Brain microvascular endothelial cell (primary cell): Measurements from ENCODE around the gene RGS9BP.
"Not testable (repeated sequence)": the region's sequence is repeated elsewhere in the genome, so short reads cannot be mapped to it uniquely, and the experiment has no call there.

Experiments
- DNase-seq: peaks from one replicate; pipeline ENCODE4 v3.0.0-alpha.2; 2020
- H3K27ac ChIP-seq: fragments of 250-450 bp; sonication (Bioruptor Pico); 2 replicates; pipeline ENCODE4 v1.5.1; 2020; ENCODE audit warnings: mild to moderate bottlenecking, moderate library complexity
- H3K27me3 ChIP-seq: fragments of 250-450 bp; sonication (Bioruptor Pico); replicated peaks from 2 replicates; pipeline ENCODE4 v1.5.1; 2020; ENCODE audit warnings: mild to moderate bottlenecking
- H3K36me3 ChIP-seq: fragments of 250-450 bp; sonication (Bioruptor Pico); replicated peaks from 2 replicates; pipeline ENCODE4 v1.5.1; 2020; ENCODE audit warnings: mild to moderate bottlenecking
- H3K4me3 ChIP-seq: 2 replicates; pipeline ENCODE4 v1.5.1; 2011; ENCODE audit warnings: low read depth, mild to moderate bottlenecking, control low read depth, low read length, moderate library complexity
- in situ Hi-C: cut with HindIII; loops from 2 replicates; pipeline ENCODE4 v1.10.0; 2017; ENCODE audit warnings: low sequenced_read_pairs, low pct_ligation_motif_present
- TF ChIP-seq, protein P1 (sequence below): IDR thresholded peaks from 2 replicates; pipeline ENCODE4 v1.5.1; 2011; ENCODE audit warnings: low read depth, mild to moderate bottlenecking, moderate library complexity, low read length, control low read depth, inconsistent platforms; ENCODE audit errors: missing control alignments

RGS9BP gene

DNA sequence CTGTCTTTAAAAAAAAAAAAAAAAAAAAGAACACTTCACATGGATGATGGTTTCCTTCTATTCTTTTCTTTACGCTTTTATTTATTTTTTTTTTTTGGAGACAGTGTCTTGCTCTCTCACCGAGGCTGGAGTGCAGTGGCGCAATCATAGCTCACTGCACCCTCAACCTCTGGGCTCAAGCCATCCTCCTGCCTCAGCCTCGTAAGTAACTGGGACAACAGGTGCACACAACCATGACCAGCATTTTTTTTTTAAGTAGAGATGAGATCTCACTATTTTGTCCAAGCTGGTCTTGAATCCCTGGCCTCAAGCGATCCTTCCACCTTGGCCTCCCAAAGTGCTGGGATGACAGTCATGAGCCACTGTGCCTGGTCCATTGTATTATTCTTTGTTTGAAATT is 25.0 kb upstream of the RGS9BP start:
- Histone ChIP-seq H3K27ac (no peak overlapping the region), H3K36me3 (peaks cover 23% of the 10 kb centered on the region), H3K4me3 (no peak overlapping the region), H3K27me3 (no peaks in the 10 kb centered on the region)
- DNase-seq = no peak
- in situ Hi-C loops = no loop called here
- TF ChIP-seq, protein P1, sequence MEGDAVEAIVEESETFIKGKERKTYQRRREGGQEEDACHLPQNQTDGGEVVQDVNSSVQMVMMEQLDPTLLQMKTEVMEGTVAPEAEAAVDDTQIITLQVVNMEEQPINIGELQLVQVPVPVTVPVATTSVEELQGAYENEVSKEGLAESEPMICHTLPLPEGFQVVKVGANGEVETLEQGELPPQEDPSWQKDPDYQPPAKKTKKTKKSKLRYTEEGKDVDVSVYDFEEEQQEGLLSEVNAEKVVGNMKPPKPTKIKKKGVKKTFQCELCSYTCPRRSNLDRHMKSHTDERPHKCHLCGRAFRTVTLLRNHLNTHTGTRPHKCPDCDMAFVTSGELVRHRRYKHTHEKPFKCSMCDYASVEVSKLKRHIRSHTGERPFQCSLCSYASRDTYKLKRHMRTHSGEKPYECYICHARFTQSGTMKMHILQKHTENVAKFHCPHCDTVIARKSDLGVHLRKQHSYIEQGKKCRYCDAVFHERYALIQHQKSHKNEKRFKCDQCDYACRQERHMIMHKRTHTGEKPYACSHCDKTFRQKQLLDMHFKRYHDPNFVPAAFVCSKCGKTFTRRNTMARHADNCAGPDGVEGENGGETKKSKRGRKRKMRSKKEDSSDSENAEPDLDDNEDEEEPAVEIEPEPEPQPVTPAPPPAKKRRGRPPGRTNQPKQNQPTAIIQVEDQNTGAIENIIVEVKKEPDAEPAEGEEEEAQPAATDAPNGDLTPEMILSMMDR = no peak

- in situ Hi-C loops = no loop called here
- Histone ChIP-seq H3K36me3 (peaks cover 26% of the 10 kb centered on the region), H3K27me3 (no peaks in the 10 kb centered on the region), H3K4me3 (no peak overlapping the region), H3K27ac (no peak overlapping the region)
- TF ChIP-seq, protein P1 = peak; percentile 24
- peak; percentile 23 for DNase-seq
Measured at GRCh38 chr19:32651729-32652140, 23.9 kb upstream of the RGS9BP start.

DNA sequence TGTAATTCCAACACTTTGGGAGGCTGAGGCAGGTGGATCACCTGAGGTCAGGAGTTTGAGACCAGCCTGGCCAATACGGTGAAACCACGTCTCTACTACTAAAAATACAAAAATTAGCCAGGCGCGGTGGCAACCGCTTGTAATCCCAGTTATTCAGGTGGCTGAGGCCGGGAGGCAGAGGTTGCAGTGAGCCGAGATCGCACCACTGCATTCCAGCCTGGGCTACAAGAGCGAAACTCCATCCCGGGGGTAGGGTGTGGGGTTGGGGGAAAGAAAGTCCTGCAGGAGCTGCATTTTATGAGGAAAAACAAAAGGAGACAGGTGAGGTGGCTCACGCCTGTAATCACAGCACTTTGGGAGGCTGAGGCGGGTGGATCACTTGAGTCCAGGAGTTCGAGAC is 23.3 kb upstream of the RGS9BP start:
- H3K27me3 ChIP-seq, in situ Hi-C loops, H3K27ac ChIP-seq, DNase-seq, H3K4me3 ChIP-seq: not testable (repeated sequence)
- peaks cover 21% of the 10 kb centered on the region for H3K36me3 ChIP-seq

DNA sequence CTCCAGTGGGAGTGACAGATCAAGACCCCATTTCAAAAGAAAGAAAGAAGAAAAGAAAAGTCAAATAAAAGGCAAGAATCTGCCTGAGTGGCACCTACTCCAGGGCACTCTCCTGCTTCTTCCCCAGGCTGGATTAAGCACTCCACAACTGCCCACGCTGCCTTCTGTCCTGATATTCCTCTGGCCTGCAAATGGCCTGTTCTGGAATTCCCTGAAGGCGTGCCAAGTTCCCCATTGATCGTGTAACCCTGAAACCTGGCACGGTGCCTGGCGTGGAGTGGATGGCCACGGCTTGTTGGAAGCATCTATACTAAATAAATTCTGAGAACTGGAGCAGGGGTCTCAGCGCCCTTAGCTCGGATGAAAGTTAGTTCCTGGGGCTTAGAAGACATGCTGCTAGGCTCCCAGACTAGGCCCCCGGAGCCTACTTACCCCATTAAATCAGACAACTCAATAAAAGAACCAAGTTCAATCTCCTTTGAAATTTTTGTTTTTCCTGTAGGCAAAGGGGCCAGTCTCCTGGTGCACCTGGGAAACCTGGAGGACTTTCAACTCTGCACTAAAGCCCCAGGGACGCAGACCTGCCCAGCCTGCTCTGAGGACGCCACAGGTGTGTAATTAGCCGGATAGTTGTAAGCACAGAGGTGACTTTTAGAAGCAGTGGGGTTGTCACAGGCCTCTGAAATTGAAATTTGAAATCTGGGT is 22.6 kb upstream of the RGS9BP start:
- in situ Hi-C loops = no loop called here
- TF ChIP-seq, protein P1 = no peak
- DNase-seq = peak; percentile 57
- H3K27ac ChIP-seq = no peak overlapping the region
- no peaks in the 10 kb centered on the region for H3K27me3 ChIP-seq
- peaks cover 19% of the 10 kb centered on the region for H3K36me3 ChIP-seq
- no peak overlapping the region for H3K4me3 ChIP-seq

GRCh38 chr19:32653599-32653915 is 22.1 kb upstream of the RGS9BP start:
- Histone ChIP-seq H3K27me3 (no peaks in the 10 kb centered on the region), H3K27ac (no peak overlapping the region), H3K4me3 (no peak overlapping the region), H3K36me3 (peaks cover 21% of the 10 kb centered on the region)
- no peak for DNase-seq
- TF ChIP-seq, protein P1 = no peak
- in situ Hi-C loops = no loop called here

- in situ Hi-C loops, H3K27ac ChIP-seq, DNase-seq, H3K27me3 ChIP-seq, H3K4me3 ChIP-seq: not testable (repeated sequence)
- peaks cover 18% of the 10 kb centered on the region for H3K36me3 ChIP-seq
Measured at GRCh38 chr19:32656379-32656778, 19.3 kb upstream of the RGS9BP start.

DNA sequence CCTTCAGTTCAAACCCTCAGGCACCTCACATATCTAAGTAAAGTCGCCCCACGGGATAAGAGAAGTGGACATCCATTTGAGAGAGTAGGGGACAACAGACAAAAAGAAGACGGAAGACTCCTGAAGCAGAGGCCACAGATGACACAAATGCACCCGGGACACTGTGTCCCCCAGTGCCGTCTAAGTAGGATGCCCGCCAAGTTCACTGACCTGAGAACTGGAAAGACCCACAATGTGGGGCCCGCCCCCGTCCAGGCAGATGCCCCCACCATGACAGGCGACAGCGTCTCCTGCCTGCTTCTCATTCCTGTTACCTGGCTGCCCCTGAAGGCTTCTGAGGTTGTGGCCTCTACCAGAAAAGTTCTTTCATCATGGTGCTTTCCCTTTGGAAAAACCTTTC is 17.6 kb upstream of the RGS9BP start:
- Histone ChIP-seq H3K27me3 (no peaks in the 10 kb centered on the region), H3K27ac (no peak overlapping the region), H3K36me3 (peaks cover 18% of the 10 kb centered on the region), H3K4me3 (no peak overlapping the region)
- in situ Hi-C loops = no loop called here
- no peak for DNase-seq
- TF ChIP-seq, protein P1 = no peak
